B cell (primary cell): ENCODE results near the gene VAV3. TPM values are rescaled to one million over a fixed set of nuclear protein-coding genes. Genes with fewer than 3 reads are reported as not detected.

Source experiments
- ATAC-seq: fragments of 200-7000 bp; cut with Tn5 transposase; one replicate; pipeline ENCODE4 v1.10.0; 2021; ENCODE audit warnings: low read depth, mild to moderate bottlenecking, moderate number of reproducible peaks, moderate library complexity
- CTCF ChIA-PET: fragments of 350-600 bp; sonication (Branson Sonifier 250); formaldehyde crosslinking; loops from one replicate; lab custom pipeline; 2021; ENCODE audit warnings: antibody characterized with exemption, inconsistent platforms; lab: Charles Lee
- POLR2A ChIA-PET: fragments of 350-600 bp; sonication (Branson Sonifier 250); formaldehyde crosslinking; loops from one replicate; lab custom pipeline; 2021; ENCODE audit warnings: antibody characterized with exemption; lab: Charles Lee
- DNase-seq: peaks from one replicate; pipeline ENCODE4 v3.0.0; 2013
- H2AFZ ChIP-seq: 2 replicates; pipeline ENCODE4 v1.6.1; 2012; ENCODE audit warnings: mild to moderate bottlenecking, low read depth, low read length; ENCODE audit not compliant: insufficient read depth, poor library complexity, severe bottlenecking
- H3K27ac ChIP-seq, 2 donors: 1 replicate in 1 of 2; 2 replicates in 1 of 2; pipeline ENCODE4 v1.5.1; 2012 to 2013; ENCODE audit warnings: low read length in 2 of 2, mild to moderate bottlenecking in 2 of 2, moderate library complexity in 1 of 2
- H3K27me3 ChIP-seq, 4 experiments: fragments of 200-600 bp in 1 of 4; sonication (generic) in 1 of 4; replicated peaks in 1 of 4; 1 replicate in 2 of 4; 2 replicates in 2 of 4; pipeline versions ENCODE4 v1.6.1 to v1.7.0; 2013 to 2016; ENCODE audit warnings: low read length in 3 of 4, mild to moderate bottlenecking in 2 of 4, mixed read lengths in 1 of 4, moderate library complexity in 1 of 4; ENCODE audit not compliant: insufficient read depth in 4 of 4, control insufficient read depth in 3 of 4; ENCODE audit errors: control extremely low read depth in 1 of 4
- H3K36me3 ChIP-seq, 2 experiments: replicated peaks in 1 of 2; 1 replicate in 1 of 2; 2 replicates in 1 of 2; pipeline versions ENCODE4 v1.6.1 to v1.7.1; 2013; ENCODE audit warnings: low read length in 1 of 2; ENCODE audit not compliant: insufficient read depth in 2 of 2, control insufficient read depth in 1 of 2; ENCODE audit errors: control extremely low read depth in 1 of 2, extremely low read depth in 1 of 2
- H3K4me1 ChIP-seq, 2 donors: fragments of 200-600 bp in 1 of 2; sonication (generic) in 1 of 2; 1 replicate in 1 of 2; 2 replicates in 1 of 2; pipeline versions ENCODE4 v1.5.1 to v1.6.1; 2013 to 2017; ENCODE audit warnings: low read length in 2 of 2; ENCODE audit not compliant: control insufficient read depth in 2 of 2, insufficient read depth in 2 of 2
- H3K4me2 ChIP-seq: replicated peaks from 2 replicates; pipeline ENCODE3; 2012; ENCODE audit warnings: mild to moderate bottlenecking, low read depth, low read length; ENCODE audit not compliant: poor library complexity, severe bottlenecking
- H3K4me3 ChIP-seq, 5 experiments: fragments of 200-600 bp in 1 of 5; sonication (generic) in 1 of 5; 1 replicate in 3 of 5; 2 replicates in 2 of 5; pipeline versions ENCODE4 v1.5.1 to v1.7.0; 2011 to 2016; ENCODE audit warnings: low read length in 4 of 5, mild to moderate bottlenecking in 4 of 5, low read depth in 2 of 5, control low read depth in 1 of 5, moderate library complexity in 1 of 5; ENCODE audit not compliant: insufficient read depth in 1 of 5; ENCODE audit errors: control extremely low read depth in 1 of 5, extremely low read depth in 1 of 5
- H3K79me2 ChIP-seq: fragments of 200-600 bp; sonication (generic); one replicate; pipeline ENCODE4 v1.6.0; 2016; ENCODE audit warnings: low read length; ENCODE audit not compliant: control insufficient read depth, insufficient read depth
- H3K9ac ChIP-seq: fragments of 200-600 bp; sonication (generic); 2 replicates; pipeline ENCODE4 v1.6.1; 2017; ENCODE audit warnings: mild to moderate bottlenecking, low read length, moderate library complexity
- H3K9me3 ChIP-seq, 3 donors: one replicate each; pipeline versions ENCODE4 v1.6.1 to v1.7.1; 2013; ENCODE audit warnings: low read length in 2 of 3; ENCODE audit not compliant: control insufficient read depth in 2 of 3, insufficient read depth in 1 of 3; ENCODE audit errors: control extremely low read depth in 1 of 3
- H4K20me1 ChIP-seq: 2 replicates; pipeline ENCODE4 v1.6.0; 2012; ENCODE audit warnings: mild to moderate bottlenecking, low read length; ENCODE audit not compliant: insufficient read depth, control insufficient read depth, poor library complexity, severe bottlenecking
- H3K27ac Mint-ChIP-seq: one replicate; pipeline ENCODE4 v1.8.0; 2021; ENCODE audit warnings: mixed read lengths
- H3K27me3 Mint-ChIP-seq: one replicate; pipeline ENCODE4 v1.8.0; 2021; ENCODE audit warnings: mixed read lengths
- H3K4me1 Mint-ChIP-seq: one replicate; pipeline ENCODE4 v1.8.0; 2021; ENCODE audit warnings: mixed read lengths
- H3K4me3 Mint-ChIP-seq: one replicate; pipeline ENCODE4 v1.8.0; 2021; ENCODE audit warnings: mixed read lengths
- H3K9me3 Mint-ChIP-seq: one replicate; pipeline ENCODE4 v1.8.0; 2022; ENCODE audit warnings: mixed read lengths; ENCODE audit not compliant: insufficient read depth
- EZH2 ChIP-seq: IDR thresholded peaks from 2 replicates; pipeline ENCODE4 v1.6.1; 2012; ENCODE audit warnings: borderline replicate concordance, low read depth, mild to moderate bottlenecking, moderate library complexity, low read length; ENCODE audit not compliant: insufficient read depth, poor library complexity, severe bottlenecking
- WGBS: methylation state at CpG from one replicate; pipeline ENCODE4 v1.1.5; 2013; ENCODE audit warnings: missing lambda C conversion rate; ENCODE audit not compliant: insufficient coverage; 5-methylcytosine and 5-hydroxymethylcytosine counted together
- intact Hi-C: fragments of 100-400 bp; cut with micrococcal nuclease; formaldehyde crosslinking; loops from one replicate; pipeline ENCODE4 v1.10.0; 2022
- polyA plus RNA-seq: library from polyadenylated mRNA; depleted of rRNA; stranded (reverse); fragments of >200 nt; gene quantifications from 2 replicates; pipeline ENCODE4 v1.2.3, GENCODE V29; 2012
- total RNA-seq, 2 donors: library from RNA; stranded (reverse); fragments of 120-200 nt in 1 of 2; gene quantifications; 1 replicate in 1 of 2; 2 replicates in 1 of 2; pipeline versions ENCODE4 v1.2.3 to v1.2.4, GENCODE V29; 2013 to 2022
- TF ChIP-seq, protein P1 (sequence below): fragments of 200-600 bp; IDR thresholded peaks from one replicate; pipeline ENCODE4 v1.8.0; 2022; ENCODE audit warnings: antibody characterized with exemption, mild to moderate bottlenecking

VAV3 gene
- total and polyA plus RNA-seq, 2 donors (not counting 1 experiment from before 2014, with no cell fraction given) = 14.8 to 32.5 TPM

DNA sequence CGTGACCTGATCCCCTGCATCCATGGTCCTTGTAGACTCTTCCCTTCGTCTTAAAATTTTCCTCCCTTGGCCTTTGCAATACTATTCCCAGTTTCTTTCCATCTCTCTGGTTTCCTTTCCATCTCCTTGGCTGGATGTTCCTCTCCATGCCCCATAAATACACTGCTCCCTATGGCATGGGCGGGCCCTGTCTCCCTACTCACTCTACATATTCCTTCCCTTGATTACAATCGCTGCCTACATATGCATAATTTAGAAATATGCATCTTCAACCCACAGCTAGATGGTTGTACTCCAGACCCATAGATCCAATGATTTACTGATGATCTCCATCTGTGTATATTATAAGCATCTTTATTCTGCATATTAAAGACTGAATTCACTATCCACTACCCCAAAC is 419.1 kb downstream of the VAV3 start:
- Histone ChIP-seq H3K79me2 (no peaks in the 10 kb centered on the region), H3K9ac (no peak overlapping the region), H3K4me1 (peaks cover 3 to 7% of the 10 kb centered on the region in 2 donors), H3K27me3 (no peaks in the 10 kb centered on the region), H3K4me2 (no peak overlapping the region), H3K4me3 (no peak overlapping the region), H3K36me3 (no peaks in the 10 kb centered on the region), H4K20me1 (no peaks in the 10 kb centered on the region), H3K27ac (no peak overlapping the region), H3K9me3 (no peaks in the 10 kb centered on the region), H2AFZ (no peak overlapping the region)
- ATAC-seq = no peak
- TF ChIP-seq EZH2 = no peak
- TF ChIP-seq, protein P1, sequence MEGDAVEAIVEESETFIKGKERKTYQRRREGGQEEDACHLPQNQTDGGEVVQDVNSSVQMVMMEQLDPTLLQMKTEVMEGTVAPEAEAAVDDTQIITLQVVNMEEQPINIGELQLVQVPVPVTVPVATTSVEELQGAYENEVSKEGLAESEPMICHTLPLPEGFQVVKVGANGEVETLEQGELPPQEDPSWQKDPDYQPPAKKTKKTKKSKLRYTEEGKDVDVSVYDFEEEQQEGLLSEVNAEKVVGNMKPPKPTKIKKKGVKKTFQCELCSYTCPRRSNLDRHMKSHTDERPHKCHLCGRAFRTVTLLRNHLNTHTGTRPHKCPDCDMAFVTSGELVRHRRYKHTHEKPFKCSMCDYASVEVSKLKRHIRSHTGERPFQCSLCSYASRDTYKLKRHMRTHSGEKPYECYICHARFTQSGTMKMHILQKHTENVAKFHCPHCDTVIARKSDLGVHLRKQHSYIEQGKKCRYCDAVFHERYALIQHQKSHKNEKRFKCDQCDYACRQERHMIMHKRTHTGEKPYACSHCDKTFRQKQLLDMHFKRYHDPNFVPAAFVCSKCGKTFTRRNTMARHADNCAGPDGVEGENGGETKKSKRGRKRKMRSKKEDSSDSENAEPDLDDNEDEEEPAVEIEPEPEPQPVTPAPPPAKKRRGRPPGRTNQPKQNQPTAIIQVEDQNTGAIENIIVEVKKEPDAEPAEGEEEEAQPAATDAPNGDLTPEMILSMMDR = no peak
- POLR2A ChIA-PET = no interaction called here
- H3K4me1 Mint-ChIP-seq = no peaks in the 10 kb centered on the region
- CTCF ChIA-PET = no interaction called here
- no peak overlapping the region for H3K27ac Mint-ChIP-seq
- intact Hi-C loops = no loop called here
- H3K9me3 Mint-ChIP-seq = no peaks in the 10 kb centered on the region
- WGBS = 67% methylated on average over 2 of the region's 4 CpGs
- DNase-seq = no peak
- no peak overlapping the region for H3K4me3 Mint-ChIP-seq
- no peaks in the 10 kb centered on the region for H3K27me3 Mint-ChIP-seq

- no peak for ATAC-seq
- Histone ChIP-seq H3K79me2 (no peaks in the 10 kb centered on the region), H3K9me3 (no peaks in the 10 kb centered on the region), H3K27me3 (no peaks in the 10 kb centered on the region), H3K9ac (no peak overlapping the region), H2AFZ (no peak overlapping the region), H3K4me1 (peaks cover 3 to 7% of the 10 kb centered on the region in 2 donors), H3K36me3 (no peaks in the 10 kb centered on the region), H3K4me2 (no peak overlapping the region), H3K4me3 (no peak overlapping the region), H4K20me1 (no peaks in the 10 kb centered on the region), H3K27ac (no peak overlapping the region)
- ChIA-PET CTCF (no interaction called here), POLR2A (no interaction called here)
- Mint-ChIP-seq H3K27me3 (peaks cover 4% of the 10 kb centered on the region), H3K27ac (no peak overlapping the region), H3K9me3 (no peaks in the 10 kb centered on the region), H3K4me3 (no peak overlapping the region), H3K4me1 (no peaks in the 10 kb centered on the region)
- DNase-seq = no peak
- TF ChIP-seq EZH2 = no peak
- TF ChIP-seq, protein P1 = no peak
- WGBS = 10% methylated on average over 2 of the region's 2 CpGs
- intact Hi-C loops = no loop called here
Observed at GRCh38 chr1:107545056-107545577, 419.9 kb downstream of the VAV3 start.
